Skeletal muscle tissue (tissue), 4 donors: ENCODE measurements around the gene USP9Y. TPM values are rescaled to one million over a fixed set of nuclear protein-coding genes. Genes with fewer than 3 reads are reported as not detected.

Experiments used
- H3K27ac ChIP-seq: one replicate; pipeline ENCODE4 v1.7.0; 2013; ENCODE audit warnings: mild to moderate bottlenecking, low read depth, low read length, inconsistent platforms
- H3K27me3 ChIP-seq, 3 donors: one replicate each; pipeline ENCODE4 v1.7.0; 2013; ENCODE audit warnings: low read length in 3 of 3; ENCODE audit not compliant: control insufficient read depth in 3 of 3, insufficient read depth in 3 of 3
- H3K36me3 ChIP-seq, 3 donors: one replicate each; pipeline ENCODE4 v1.7.0; 2013; ENCODE audit warnings: low read length in 3 of 3; ENCODE audit not compliant: control insufficient read depth in 3 of 3, insufficient read depth in 3 of 3
- H3K4me1 ChIP-seq, 3 donors: one replicate each; pipeline ENCODE4 v1.7.0; 2013; ENCODE audit warnings: low read length in 3 of 3, mild to moderate bottlenecking in 3 of 3; ENCODE audit not compliant: control insufficient read depth in 3 of 3, insufficient read depth in 3 of 3
- H3K4me3 ChIP-seq, 3 donors: one replicate each; pipeline ENCODE4 v1.7.0; 2013; ENCODE audit warnings: low read length in 3 of 3
- H3K9ac ChIP-seq, 3 donors: one replicate each; pipeline ENCODE4 v1.7.0; 2013; ENCODE audit warnings: low read length in 3 of 3, mild to moderate bottlenecking in 3 of 3, moderate library complexity in 2 of 3, low read depth in 1 of 3
- H3K9me3 ChIP-seq, 3 donors: one replicate each; pipeline ENCODE4 v1.7.0; 2013; ENCODE audit warnings: low read length in 3 of 3; ENCODE audit not compliant: control insufficient read depth in 3 of 3
- total RNA-seq: library from RNA; depleted of rRNA; stranded (reverse); fragments of >200 nt; gene quantifications from one replicate; pipeline ENCODE4 v1.2.3, GENCODE V29; 2014
- donor health status: Osteomylitis.

USP9Y gene
- total RNA-seq, 1 donor from 2014 or later, result 27.7 TPM

DNA sequence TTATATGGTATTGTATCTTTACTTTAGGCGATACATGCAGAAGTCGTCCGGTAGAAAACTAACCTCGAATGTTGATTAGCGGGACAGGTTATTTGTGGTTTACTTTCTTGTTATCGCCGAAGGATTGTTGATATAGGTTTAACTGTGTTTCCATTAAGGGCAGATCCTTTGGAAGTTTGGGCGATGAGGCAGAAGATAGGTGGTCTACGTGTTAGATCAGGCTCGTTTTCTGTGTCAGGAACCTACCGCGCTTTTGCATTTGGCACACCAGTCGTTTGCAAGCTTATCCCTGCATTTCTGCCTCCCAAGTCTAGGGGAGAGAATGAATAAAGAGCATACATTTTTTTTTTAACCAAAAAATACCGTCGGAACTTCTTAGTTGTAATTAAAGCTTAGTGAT, 204.9 kb downstream of the USP9Y start:
- peaks cover 0 to 12% (median 7%) of the 10 kb centered on the region in 3 donors for H3K4me1 ChIP-seq
- H3K27me3 ChIP-seq, result no peaks in the 10 kb centered on the region
- H3K4me3 ChIP-seq, result peak overlapping the region in 2 of 3 donors; percentile 95 to 98
- no peak overlapping the region for H3K27ac ChIP-seq
- peak overlapping the region in 2 of 3 donors; percentile 99 for H3K9ac ChIP-seq
- no peaks in the 10 kb centered on the region for H3K9me3 ChIP-seq
- H3K36me3 ChIP-seq, result no peaks in the 10 kb centered on the region

Other genes starting within 250 kb of the USP9Y start
- gene DDX3Y, start 203.6 kb downstream of the USP9Y start, total RNA-seq, result 63.7 TPM